Measurements from ENCODE around the gene PACS2.

GRCh38 chr14:105311838-105312237 is 2.7 kb upstream of the PACS2 start:
- TF ChIP-seq, protein P1, sequence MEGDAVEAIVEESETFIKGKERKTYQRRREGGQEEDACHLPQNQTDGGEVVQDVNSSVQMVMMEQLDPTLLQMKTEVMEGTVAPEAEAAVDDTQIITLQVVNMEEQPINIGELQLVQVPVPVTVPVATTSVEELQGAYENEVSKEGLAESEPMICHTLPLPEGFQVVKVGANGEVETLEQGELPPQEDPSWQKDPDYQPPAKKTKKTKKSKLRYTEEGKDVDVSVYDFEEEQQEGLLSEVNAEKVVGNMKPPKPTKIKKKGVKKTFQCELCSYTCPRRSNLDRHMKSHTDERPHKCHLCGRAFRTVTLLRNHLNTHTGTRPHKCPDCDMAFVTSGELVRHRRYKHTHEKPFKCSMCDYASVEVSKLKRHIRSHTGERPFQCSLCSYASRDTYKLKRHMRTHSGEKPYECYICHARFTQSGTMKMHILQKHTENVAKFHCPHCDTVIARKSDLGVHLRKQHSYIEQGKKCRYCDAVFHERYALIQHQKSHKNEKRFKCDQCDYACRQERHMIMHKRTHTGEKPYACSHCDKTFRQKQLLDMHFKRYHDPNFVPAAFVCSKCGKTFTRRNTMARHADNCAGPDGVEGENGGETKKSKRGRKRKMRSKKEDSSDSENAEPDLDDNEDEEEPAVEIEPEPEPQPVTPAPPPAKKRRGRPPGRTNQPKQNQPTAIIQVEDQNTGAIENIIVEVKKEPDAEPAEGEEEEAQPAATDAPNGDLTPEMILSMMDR (conservative IDR thresholded peaks at IDR 0.05; ENCODE audit: low read length) = no peak
- TF ChIP-seq EZH2phosphoT487 (IDR thresholded peaks at IDR 0.05; ENCODE audit: borderline replicate concordance) = no peak
